Activated CD4-positive, alpha-beta T cell treated with anti-CD3 and anti-CD28 coated beads for 1 hour (primary cell): ENCODE data around the gene OR52I1.

Experiments
- DNase-seq: peaks from one replicate; pipeline ENCODE4 v3.0.0-alpha.2; 2020

OR52I1 gene

DNA sequence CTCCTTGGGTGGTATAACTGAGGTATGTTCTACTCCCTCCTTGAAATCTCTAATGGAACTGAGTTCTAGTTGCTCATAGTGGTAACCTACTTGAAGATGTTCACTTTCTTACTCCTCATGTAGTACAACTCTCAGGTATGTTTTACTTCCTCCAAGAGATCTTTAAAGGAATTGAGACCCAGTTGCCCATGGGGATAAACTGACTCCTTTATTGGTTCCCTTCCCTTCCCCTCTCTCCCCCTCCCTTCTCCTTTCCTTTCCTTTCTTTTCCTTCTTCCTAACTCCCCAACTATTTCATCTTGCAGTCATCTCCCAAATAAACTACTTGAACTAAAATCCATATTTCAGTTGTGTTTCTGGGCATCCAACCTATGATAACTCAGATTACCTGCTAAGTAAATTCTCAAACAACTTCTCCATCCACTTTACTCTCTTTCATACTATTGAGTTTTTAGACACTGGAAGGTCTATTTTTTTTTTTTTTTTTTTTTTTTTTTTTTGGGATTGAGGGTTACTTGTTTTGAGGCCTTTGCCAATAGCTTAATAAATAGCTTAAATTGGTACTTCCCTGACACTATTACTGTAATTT lies 22.1 kb downstream of the OR52I1 start:
- no peak for DNase-seq

GRCh38 chr11:4619514-4619913 lies 25.7 kb downstream of the OR52I1 start:
- no peak for DNase-seq

GRCh38 chr11:4626207-4627099 lies 32.6 kb downstream of the OR52I1 start:
- DNase-seq: no peak

GRCh38 chr11:4636136-4636535 lies 42.3 kb downstream of the OR52I1 start:
- DNase-seq: no peak

GRCh38 chr11:4636962-4637661 lies 43.3 kb downstream of the OR52I1 start, which contains the start of gene OR51D1:
OR51D1 (plus strand) TSS chr11:4637477; CDS start chr11:4639791, 2,314 bp downstream.
- DNase-seq: peak; percentile 52

GRCh38 chr11:4637662-4638047 lies 43.8 kb downstream of the OR52I1 start:
- no peak for DNase-seq

DNA sequence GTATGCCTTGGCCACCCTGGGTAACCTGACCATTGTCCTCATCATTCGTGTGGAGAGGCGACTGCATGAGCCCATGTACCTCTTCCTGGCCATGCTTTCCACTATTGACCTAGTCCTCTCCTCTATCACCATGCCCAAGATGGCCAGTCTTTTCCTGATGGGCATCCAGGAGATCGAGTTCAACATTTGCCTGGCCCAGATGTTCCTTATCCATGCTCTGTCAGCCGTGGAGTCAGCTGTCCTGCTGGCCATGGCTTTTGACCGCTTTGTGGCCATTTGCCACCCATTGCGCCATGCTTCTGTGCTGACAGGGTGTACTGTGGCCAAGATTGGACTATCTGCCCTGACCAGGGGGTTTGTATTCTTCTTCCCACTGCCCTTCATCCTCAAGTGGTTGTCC lies 46.1 kb downstream of the OR52I1 start:
- DNase-seq: no peak

DNA sequence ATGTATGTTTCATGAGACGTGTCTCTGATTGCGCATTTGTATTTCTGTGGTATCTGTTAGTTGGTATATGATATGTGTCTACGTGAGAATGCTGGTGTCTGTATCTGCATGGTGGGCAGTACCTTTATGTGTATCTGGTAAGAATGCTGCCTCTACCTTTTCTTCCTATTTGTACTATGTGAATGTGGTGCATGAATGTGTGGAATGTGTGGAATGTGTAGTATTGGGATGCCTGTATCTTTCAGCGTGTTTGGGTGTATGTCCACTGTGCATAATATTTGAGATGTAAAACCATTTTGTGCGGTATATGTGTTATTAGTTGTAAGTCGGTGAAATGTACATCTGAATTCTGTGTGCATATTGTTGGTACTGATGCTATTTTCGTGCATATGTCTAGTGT lies 47.7 kb downstream of the OR52I1 start:
- no peak for DNase-seq

DNA sequence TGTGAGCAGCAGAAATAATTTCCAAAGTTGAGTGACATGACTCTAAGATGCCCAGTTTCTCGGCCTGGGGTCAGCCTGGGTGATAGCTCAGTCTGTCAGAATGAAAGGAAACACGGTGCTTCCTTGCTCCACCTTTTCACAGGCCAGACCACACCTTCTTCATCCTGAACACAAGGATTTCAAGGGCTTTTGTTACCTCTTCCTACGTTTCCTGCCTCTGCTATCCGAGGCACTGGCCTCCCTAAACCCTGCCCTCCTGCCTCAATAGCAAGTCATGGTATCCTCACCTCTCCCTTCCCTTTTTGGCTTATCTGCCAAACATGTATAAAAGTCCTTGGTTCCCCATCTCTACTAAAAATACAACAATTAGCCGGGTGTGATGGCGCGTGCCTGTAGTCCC lies 48.2 kb downstream of the OR52I1 start:
- no peak for DNase-seq

DNA sequence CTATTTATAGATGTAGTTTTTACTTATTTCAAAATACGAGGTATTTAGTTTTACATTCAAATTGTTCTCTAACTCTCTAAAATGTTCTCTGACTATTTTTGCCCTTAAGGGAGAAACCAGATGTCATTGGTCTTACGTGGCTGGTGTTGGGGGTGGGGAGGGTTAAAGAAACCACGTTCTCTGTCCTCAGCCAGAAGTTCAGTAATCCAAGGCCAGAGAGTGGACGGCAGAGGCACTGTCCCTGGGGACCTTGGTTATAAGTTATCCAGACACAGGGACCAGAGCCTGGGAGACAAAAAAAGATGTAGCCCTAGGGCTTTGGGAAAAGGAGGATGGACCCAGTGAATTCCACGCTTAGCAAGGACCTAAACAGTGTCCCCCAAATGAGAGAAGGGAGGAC lies 49.2 kb downstream of the OR52I1 start:
- no peak for DNase-seq

DNA sequence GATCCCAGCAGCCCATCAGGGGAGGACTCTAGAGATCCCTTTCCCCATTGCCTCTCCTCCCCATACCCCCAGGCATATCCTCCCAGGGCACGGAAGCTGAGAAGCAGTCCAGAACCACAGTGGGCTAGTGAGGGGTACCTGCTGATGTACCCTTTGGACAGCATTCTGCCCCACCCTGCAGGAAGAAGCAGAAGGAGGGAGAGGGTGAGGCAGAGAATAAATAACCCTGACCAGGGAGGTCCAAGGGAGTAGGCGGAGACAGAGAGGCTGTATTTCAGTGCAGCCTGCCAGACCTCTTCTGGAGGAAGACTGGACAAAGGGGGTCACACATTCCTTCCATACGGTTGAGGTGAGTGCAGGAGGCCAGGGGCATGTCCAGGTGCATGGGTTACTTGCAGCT lies 49.8 kb downstream of the OR52I1 start, which contains the start of gene OR51E1:
OR51E1 (plus strand) TSS at position 301 of the 400 bp plus-strand sequence. CDS start 8,545 bp downstream, outside the sequence.
- no peak for DNase-seq

- no peak for DNase-seq
These were observed 50.4 kb downstream of the OR52I1 start for GRCh38 chr11:4644233-4644632.
